NCI-H1105 (cell line): ENCODE measurements around the gene BTBD16.

Experiments
- DNase-seq: peaks from one replicate; lab custom pipeline; 2025; lab: John Stamatoyannopoulos, UW

The BTBD16 gene

DNA sequence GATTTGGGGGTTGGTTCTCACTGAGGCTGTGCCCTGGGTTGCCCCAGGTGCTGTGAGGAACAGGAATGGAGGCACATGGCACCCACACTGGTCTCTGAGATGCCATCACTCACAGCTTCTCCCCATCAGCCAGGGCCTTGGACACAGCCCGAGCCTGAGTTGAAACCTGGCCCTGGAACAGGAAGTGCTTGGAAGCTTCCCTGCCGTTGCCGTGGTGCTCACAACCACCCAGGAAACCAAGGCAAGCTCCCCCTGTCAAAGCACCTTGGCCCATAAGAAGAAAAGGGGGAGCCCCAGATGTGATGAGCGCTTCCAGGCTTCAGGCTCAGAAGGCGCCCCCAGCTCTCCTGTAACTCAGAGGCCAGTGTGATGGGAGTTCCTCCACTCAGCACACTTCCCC is at the start of gene BTBD16:
Gene BTBD16 (plus strand): TSS at position 221 of the 400 bp plus-strand sequence. CDS start 3,786 bp downstream, outside the sequence.
- DNase-seq = no peak

DNA sequence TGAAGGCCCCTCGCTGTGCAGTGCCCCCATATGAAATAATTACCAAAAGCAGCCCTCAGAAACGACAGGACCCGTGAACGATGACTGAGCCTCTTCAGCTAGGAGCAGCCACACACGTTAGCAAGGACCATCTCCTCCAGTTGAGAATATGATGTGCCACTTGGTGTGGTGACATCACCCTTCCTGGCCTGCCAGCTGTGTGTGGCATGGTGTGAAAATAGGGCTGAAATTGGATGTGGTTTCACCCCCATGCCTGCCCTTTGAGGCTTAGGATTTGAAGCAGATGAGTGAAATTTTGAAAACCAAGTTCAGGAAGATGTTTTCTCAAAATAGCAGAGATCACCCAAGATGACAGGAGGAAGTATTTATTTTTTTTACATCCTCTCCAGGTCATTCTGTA is 49.1 kb upstream of the BTBD16 start:
- DNase-seq = no peak

DNA sequence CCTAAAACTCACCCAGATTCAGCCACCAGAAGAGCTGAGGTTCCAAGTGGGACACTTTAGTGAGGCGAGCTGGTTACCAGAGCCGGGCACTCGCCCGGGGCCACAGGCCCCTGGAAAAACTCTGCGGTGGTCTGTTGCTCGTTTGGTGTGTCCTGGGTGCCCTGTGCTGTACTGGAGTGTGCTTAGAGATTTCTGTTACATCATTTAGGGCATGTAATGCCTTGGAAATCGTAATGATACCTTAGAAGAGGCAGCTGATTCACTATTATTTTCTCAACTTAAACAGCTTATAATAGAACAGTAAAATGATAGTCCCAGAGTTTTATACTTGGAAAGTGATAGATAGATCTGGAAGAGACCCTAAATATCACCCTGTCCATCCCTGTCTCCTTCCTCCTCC is 48.5 kb upstream of the BTBD16 start:
- no peak for DNase-seq

DNA sequence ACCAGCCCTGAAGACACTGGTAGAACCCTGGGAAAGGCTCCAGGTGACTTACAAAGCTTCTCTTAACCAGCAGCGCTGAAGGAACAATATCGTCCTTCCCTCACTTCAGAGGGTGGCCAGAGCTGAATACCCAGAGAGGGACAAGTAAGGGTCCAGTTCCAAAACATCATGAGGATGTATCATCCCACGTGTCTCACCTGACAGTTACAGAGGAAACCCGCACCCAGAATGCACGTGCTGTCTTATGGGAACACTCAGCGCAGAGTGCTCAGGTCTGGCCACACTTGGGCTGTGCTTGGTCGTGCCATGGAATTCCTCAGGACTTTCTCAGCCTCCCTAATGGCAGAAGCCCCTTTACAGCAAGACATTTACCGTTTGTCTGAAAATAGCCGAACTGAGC is 46.9 kb upstream of the BTBD16 start:
- no peak for DNase-seq

DNA sequence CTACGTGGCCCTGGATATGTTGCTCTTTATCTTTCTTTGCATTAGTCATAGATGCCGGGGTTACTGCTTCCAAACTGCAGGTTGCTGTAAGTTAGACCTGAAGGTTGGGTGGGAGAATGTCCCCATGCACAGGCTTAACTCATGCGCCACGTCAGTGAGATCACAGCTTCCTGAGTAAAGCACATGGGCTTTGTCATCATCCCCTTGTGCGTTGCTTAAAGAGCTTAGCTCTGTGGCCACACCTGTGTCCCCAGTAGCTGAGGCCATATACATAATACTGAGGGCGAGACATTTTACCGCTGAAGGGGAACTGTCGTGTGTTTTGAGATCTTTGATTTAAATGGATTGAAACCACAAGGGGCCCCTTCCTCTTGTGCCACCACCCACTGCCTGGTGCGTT is 45.8 kb upstream of the BTBD16 start:
- DNase-seq = no peak

DNA sequence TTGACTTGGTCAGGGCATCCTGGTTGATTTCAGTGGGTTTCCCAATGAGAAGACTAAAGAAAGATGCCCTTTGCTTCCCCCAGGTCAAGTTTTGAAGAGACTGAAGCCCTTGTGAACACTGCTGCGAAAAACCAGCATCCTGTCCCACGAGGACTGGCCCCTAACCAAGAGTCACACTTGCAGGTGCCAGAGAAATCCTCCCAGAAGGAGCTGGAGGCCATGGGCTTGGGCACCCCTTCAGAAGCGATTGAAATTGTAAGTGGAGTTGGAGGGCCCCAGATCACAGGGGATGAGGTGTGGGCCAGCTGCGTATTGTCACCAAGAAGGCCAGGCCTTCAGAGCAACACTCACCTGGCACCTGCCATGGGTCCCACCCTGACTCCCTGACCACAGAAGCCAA is 43.3 kb upstream of the BTBD16 start:
- no peak for DNase-seq

DNA sequence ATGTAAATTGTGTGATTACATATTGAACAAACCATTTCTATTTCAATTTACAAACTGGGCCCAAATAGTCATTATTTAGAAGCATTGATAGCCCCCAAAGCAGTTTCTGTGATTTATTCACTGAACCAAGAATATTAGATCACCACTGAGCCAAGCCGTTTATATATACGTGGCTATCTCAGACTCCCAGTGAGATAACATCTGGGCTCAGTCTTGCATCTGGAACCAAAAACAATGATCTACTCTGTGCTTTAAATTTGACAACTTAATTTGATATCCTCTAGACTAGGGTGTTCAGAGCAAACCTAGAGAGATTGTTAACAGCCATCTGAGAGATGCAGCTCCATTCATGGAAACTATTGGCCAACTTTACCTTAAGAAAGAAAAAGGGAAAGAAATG is 41.4 kb upstream of the BTBD16 start:
- no peak for DNase-seq

DNA sequence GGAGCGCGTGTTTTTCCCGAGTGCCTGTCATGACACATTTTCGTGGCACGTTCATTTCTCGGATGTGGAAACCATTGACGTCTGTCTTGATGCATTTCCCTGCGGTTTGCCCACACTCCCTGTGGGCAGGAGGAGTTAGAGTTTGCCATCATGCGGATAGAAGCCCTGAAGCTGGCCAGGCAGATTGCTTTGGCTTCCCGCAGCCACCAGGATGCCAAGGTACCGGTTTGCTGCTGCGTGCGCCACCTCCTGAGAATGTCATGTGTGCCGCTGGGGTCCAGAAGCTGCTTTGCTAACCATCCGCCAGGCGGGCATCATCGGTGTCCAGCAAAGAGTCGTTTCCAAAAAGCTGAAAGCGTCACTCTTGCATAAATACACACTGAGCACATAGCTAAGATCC is 40.9 kb upstream of the BTBD16 start:
- no peak for DNase-seq

DNA sequence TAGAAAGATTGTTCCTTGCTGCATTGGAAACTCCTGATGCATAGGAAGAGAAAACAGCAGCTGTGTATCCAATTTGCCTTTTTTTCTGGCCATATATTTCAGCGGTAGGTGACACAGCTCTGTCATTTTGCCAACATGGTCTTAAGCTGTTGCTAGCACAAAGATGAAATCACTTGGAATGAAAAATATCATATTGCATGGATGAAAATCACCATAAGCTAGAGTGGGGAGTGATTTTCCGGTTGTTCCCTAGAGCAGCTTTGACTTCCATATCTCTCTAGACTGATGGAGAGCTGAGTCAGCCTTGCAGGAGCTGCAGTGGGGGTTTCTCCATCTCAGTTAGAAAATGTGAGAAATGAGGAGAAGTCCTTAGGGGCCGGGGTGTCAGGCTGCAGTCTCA is 38.3 kb upstream of the BTBD16 start:
- no peak for DNase-seq

DNA sequence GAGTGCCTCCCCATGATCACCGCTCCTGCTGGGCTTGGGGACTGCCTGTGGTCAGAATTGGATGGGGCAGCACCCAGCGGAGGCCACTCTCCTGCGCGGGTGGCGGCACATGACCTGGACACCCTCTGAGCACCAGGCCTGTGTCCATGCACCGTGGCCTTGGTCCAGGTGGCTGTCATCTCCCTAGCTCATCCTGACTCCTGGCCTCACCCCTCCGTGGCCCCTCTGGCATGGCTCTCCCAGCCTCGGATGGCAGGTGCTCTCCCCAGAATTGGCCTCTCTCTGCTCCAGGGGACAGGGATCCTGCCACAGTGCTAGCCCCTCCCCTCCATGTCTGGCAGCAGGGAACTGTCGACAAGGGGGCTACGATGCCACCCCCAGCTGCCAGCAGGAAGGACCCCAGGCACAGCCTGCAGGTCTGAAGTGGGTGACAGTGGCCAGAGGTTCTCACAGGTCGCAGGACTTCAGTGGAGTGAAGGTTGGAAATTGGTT is 37.2 kb upstream of the BTBD16 start:
- no peak for DNase-seq

DNA sequence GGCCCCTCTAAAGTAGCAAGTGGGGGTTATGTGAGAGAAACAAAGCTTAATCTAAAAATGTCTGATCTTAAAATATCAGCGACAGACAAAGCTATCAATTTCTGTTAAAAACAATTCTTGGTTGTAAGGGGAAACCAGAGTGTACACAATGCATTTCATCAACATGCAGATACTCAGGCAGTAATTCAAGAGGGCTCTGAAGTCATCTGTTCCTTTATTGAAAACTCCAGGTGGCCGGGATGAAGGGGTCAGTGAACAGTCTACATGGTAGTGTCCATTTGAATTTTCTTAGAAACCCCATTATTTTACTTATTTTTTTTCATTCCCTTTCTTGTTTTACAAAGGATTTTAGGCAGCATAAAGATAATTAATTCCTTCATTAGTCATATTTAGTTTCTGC is 36.7 kb upstream of the BTBD16 start:
- no peak for DNase-seq

DNA sequence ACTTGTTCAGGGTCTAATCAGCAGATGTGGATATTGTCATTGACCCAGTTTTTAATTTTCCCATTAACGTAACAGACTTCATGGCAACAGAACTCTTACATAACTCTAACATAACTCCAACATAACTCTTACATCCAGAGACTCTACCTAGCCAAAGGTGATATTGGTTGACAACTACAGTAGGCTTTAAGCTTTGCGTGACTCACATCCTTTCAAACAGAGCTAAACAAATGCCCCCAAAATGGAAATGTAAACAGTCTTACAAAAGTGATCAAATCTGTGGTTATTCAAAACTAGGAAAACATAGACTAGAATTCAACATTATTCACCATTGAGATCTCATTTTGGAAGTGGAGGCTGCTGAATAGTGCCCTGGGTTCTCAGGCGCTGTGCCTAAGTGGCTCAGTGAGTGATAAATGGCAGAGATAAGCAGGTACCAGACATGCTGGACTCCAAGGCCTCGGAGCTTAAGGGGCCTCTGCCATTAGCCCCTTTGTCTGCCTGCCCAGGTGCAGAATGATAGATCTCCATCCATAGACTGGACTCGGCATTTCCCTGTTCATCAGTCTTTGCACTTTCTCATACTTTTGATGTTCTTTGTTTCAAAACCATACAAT is 34.3 kb upstream of the BTBD16 start:
- peak; percentile 17 for DNase-seq

DNA sequence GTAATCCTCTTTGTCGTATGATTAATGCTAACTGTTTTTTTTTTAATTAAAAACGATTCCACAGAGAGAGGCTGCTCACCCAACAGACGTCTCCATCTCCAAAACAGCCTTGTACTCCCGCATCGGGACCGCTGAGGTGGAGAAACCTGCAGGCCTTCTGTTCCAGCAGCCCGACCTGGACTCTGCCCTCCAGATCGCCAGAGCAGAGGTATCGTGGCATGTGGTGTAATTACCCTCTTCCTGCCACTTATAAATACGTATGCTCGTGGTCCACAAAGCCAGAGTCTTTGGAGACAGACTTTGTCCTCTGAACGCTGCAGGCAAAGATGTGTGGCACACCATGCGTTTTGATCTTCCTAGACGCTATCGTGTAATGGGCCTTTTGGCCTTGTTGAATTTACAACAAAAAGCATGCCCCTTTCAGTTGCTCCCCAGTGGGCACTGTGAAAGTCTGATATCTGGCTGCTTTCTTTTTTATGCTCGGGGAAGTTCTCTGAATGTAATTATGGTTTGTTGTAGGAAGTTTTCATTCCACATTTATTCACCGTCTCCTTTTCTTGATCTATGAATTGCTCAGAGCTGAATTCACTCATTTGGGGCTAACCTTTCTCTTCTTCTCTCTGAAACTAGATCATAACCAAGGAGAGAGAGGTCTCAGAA is 33.6 kb upstream of the BTBD16 start:
- DNase-seq = no peak

DNA sequence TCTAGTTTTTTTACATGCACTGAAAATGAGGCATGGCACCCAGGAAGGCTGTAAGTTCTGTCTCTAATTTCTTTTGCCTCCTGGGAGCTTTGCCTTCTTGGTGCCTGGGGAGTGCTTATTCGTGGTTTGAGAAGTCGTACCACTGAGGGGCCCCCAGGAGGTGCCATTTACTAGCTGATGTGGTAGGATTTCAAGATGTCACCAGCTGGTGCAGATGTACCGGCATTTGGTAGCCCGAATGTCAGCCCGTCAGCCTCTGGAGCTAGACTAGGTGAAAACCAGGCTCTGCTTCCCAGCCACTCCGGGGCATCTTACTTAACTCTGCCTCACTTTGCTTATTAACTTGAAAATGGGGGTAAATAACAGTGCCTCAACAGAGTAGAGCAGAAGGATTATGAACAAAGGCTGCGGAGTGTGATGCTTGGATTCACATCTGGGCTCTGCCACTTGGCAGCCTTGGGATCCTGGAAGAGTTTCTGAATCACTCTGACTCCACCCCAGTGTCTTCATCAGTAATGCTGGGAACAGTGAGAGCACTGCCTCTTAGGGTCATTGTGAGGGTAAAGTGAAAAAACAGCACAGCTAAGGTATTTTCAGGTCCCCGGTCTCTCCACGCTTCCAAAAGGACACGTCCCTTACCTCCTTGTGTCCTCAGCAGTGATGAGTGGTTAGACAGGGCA is 31.4 kb upstream of the BTBD16 start:
- no peak for DNase-seq

DNA sequence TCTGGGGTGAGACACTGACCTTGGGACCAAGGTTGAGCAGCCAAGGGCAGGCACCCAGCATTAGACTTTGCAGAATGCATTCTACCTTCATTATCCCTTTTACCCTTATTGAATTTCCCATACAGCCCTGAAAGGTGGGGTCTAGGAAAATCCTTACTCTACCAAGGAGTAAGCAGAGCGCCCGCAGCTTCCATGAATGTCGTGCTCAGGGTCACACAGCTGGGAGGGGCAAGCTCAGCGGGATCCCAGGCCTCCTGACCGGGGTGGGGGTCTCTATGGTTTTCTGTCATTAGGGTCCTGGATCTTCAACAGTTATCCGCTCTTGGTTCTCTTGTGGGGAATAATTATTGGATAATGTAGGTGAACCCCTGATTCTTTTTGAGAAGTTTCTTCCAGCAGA is 30.7 kb upstream of the BTBD16 start:
- DNase-seq = no peak

DNA sequence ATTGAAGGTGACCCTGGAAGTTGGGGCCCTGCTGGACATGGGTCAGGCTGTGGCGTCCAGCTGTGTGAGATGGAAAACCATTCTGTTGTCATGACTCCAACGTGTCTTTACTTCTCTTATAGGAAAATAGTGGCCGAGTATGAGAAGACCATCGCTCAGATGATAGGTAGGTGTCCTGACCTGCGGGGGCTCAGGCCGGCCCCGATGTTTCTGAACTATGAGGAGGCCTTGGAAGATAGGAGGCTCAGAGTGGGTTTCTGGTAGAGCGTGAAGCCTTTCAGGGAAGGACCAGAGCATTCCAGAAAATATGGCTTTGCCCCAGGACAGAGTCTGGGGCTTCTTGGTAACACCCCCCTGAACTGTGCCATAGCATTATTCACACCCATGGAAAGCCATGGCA is 29.3 kb upstream of the BTBD16 start:
- DNase-seq = no peak

DNA sequence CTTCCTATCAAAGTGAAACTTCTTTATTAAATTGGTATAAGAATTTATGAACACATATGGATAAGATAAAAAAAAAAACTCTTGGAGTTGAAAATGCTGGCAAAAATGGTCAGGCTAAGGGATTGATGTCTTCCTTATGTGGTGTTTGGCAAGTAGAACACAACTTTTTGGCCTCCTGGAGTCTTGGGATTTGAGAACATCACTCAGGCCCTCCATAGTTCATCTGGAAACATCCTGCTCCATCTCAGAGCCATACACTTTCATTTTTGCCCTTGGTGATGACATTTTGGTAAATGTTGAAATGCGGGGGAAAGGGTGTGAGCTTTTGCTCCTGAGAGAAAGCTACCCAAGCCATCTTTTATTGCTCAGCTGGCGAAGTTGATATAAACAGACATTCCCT is 27.5 kb upstream of the BTBD16 start:
- no peak for DNase-seq

DNA sequence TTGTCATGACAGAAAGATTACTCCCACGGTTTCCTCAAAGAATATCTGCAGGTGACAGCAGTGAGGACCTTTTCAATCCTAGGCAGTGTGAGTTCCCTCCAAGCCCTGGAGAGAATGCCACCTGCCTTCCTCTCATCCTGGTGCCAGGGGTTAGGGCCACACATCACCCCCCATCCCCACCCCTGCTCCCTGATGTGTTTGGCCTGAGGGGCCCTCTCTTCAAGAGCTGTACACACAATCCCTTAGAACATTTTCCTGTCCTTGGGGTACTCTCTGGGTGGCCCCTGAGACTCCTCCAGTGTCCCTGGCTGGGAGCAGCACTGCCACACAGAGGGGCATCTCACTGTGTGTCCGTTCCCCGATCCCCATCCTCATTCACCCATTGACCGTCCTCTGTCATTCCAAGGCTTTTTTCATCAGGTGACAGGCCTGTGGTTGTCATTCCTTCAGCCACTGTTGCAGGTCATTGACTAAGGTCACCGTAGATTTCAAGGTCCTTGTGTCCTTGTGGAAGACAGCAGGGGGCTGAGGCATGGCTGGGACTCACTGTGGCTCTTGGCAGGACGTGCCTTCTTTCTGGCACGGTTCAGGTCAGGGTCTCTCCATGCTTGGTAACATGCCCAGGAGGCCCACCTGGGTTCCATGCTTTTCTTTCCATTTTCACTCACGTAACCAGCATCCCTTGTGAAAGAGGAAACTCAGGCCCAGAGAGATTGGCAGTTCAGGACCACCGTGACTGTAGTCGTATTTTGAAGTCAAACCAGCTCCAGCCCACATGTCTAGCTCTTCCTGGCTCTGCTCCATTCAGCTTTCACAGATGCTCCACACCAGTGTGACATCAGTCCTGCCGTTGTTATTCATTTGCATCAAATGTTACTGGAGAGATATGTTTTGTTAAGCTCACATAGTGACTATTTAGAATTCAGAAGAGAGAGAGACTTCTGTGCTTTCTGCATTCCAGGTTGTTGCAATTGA is 26.8 kb upstream of the BTBD16 start:
- no peak for DNase-seq

DNA sequence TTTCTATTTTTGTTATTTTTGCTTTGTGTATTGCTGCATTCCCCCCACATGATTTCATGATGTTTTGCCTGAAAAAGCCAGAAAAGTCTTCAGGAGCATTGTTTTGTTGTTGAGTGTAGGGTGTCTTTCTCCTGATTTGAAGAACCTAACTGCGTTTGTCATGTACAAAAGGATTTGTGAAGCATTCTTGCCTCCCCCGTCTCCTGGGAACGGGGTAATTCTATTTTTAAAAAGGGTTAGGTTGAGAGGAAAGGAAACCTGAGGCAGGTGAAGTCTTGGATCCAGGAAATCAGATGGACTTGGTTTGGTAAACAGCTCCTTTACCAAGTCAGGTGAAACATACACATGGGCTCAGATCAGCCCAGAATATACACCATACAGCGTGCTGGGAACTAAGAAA is 26.0 kb upstream of the BTBD16 start:
- no peak for DNase-seq

DNA sequence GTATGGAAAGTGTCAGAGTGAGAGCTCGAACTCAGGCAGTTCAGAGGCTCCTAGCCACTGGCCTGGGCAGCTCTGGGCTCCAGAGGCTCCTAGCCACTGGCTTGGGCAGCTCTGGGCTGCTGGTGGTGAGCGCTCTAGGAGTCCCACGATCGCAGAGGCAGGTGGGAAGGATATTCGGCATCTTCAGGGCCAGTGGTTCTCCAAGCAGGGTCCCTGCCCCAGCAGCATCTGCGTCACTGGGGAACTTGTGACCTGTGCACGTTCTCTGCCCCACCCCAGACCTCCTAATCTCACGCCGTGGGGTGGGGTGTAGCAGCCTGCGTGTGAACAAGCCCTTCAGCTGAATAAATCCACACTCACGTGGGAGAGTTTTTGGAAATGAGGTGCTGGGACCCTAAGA is 25.2 kb upstream of the BTBD16 start:
- DNase-seq = no peak

DNA sequence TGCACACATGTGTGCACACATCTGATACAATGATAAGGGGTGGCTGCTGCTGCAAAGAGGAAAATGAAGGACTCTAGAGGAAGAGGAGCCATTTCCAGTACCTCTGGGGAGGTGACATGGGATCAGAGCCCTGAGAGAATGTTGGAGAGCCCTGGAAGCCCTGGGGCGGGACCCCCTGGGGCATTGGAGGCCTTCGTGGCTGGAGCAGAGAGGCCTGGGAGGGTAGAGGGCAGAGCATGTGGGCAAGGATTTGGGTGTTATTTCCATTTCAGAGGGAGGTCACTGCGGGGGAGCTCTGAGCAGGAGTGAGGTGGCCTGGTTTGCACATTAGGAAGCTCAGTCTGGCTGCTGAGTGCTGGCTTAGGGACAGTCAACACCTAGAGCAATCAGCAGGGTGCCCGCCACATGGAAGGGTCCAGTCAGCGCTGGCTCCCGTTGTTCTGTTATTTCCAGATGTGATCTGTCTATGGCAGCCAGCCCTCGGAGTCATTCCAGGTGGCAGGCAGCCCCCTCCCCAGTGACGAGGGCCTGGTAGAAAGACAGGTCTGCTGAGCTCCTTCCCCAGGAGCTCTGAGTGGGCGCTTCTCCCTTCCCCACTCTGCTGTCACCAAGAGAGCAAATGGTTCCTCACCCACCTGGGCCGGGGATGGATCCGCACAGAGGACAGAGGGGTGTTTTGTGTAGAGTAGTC is 24.1 kb upstream of the BTBD16 start:
- no peak for DNase-seq
